HUDEP-2 (cell line): ENCODE results near the gene HSPBAP1.
A peak's percentile ranks its signal among the peaks of the same experiment; 100 is the strongest.

ENCODE experiments used
- DNase-seq, 76 experiments: peaks; one replicate each; lab custom pipeline; 2025; ENCODE audit not compliant: unreplicated experiment in 76 of 76; lab: John Stamatoyannopoulos, UW

Gene HSPBAP1

GRCh38 chr3:122793568-122794416 lies at the start of gene HSPBAP1:
Gene HSPBAP1, minus strand, starts transcription at chr3:122793831. Its CDS starts 151 bp downstream, at chr3:122793680.
- DNase-seq: no peak

- DNase-seq: no peak
Measured at GRCh38 chr3:122835590-122835989, 42.0 kb upstream of the HSPBAP1 start.

GRCh38 chr3:122828281-122828680 lies 34.6 kb upstream of the HSPBAP1 start:
- DNase-seq: no peak

GRCh38 chr3:122826278-122826677 lies 32.6 kb upstream of the HSPBAP1 start:
- no peak for DNase-seq

GRCh38 chr3:122825460-122825859 lies 31.8 kb upstream of the HSPBAP1 start:
- DNase-seq: no peak

GRCh38 chr3:122824465-122825381 lies 31.1 kb upstream of the HSPBAP1 start:
- DNase-seq: no peak

GRCh38 chr3:122816587-122816986 lies 23.0 kb upstream of the HSPBAP1 start:
- no peak for DNase-seq

GRCh38 chr3:122810734-122811133 lies 17.1 kb upstream of the HSPBAP1 start:
- DNase-seq: no peak

GRCh38 chr3:122803977-122804376 lies 10.3 kb upstream of the HSPBAP1 start:
- no peak for DNase-seq

- DNase-seq: no peak
Measured at GRCh38 chr3:122802323-122802722, 8.7 kb upstream of the HSPBAP1 start.

- DNase-seq: no peak
Measured at GRCh38 chr3:122800706-122801237, 7.1 kb upstream of the HSPBAP1 start.

- no peak for DNase-seq
Measured at GRCh38 chr3:122800031-122800430, 6.4 kb upstream of the HSPBAP1 start.

- no peak for DNase-seq
Measured at GRCh38 chr3:122799322-122799721, 5.7 kb upstream of the HSPBAP1 start.

GRCh38 chr3:122797291-122797690 lies 3.7 kb upstream of the HSPBAP1 start:
- DNase-seq: peak in 1 of 76 experiments; percentile 1

GRCh38 chr3:122795674-122796195 lies 2.1 kb upstream of the HSPBAP1 start:
- no peak for DNase-seq

GRCh38 chr3:122794779-122795673 lies 1.4 kb upstream of the HSPBAP1 start, which contains the start of gene SLC49A4:
Gene SLC49A4, plus strand, starts transcription at chr3:122795069. Its CDS starts 124 bp downstream, at chr3:122795193.
- DNase-seq: no peak

- no peak for DNase-seq
Measured at GRCh38 chr3:122794483-122794778, 800 bp upstream of the HSPBAP1 start.

GRCh38 chr3:122789585-122790273 lies 3.9 kb downstream of the HSPBAP1 start:
- no peak for DNase-seq

GRCh38 chr3:122787872-122788271 lies 5.8 kb downstream of the HSPBAP1 start:
- DNase-seq: no peak
